Upper lobe of left lung (tissue), 6 donors: ENCODE measurements around the gene PRICKLE2. TPM values are rescaled to one million over a fixed set of nuclear protein-coding genes. Genes with fewer than 3 reads are reported as not detected.

Experiments
- ATAC-seq, 2 donors: fragments of 200-7000 bp; cut with Tn5 transposase; one replicate each; pipeline ENCODE4 v1.9.1; 2022; ENCODE audit warnings: mild to moderate bottlenecking in 2 of 2, moderate library complexity in 2 of 2; ENCODE audit not compliant: low FRiP score in 2 of 2
- DNase-seq, 2 donors: peaks; one replicate each; pipeline ENCODE4 v3.0.0-alpha.2; 2019 to 2020
- H3K27ac ChIP-seq, 4 donors: fragments of 200-600 bp; sonication (generic); one replicate each; pipeline ENCODE4 v1.5.1; 2016 to 2019
- H3K27me3 ChIP-seq, 4 donors: fragments of 200-600 bp; sonication (generic); one replicate each; pipeline ENCODE4 v1.5.1; 2017 to 2019
- H3K36me3 ChIP-seq, 4 donors: fragments of 200-600 bp; sonication (generic); one replicate each; pipeline ENCODE4 v1.5.1; 2016 to 2019
- H3K4me1 ChIP-seq, 4 donors: fragments of 200-600 bp; sonication (generic); one replicate each; pipeline ENCODE4 v1.5.1; 2018 to 2019
- H3K4me3 ChIP-seq, 4 donors: fragments of 200-600 bp; sonication (generic); one replicate each; pipeline ENCODE4 v1.5.1; 2017 to 2019; ENCODE audit warnings: mild to moderate bottlenecking in 2 of 4, moderate library complexity in 1 of 4
- H3K9me3 ChIP-seq, 4 donors: fragments of 200-600 bp; sonication (generic); one replicate each; pipeline ENCODE4 v1.5.1; 2018 to 2019
- EP300 ChIP-seq, 4 donors: sonication (generic); formaldehyde crosslinking; IDR thresholded peaks; one replicate each; pipeline ENCODE4 v1.5.1; 2017; ENCODE audit warnings: antibody characterized with exemption in 4 of 4, control low read depth in 2 of 4
- POLR2A ChIP-seq, 4 donors: fragments of 450-650 bp; IDR thresholded peaks; one replicate each; pipeline ENCODE4 v1.5.1; 2016 to 2017; ENCODE audit warnings: antibody characterized with exemption in 4 of 4, mild to moderate bottlenecking in 2 of 4
- POLR2AphosphoS5 ChIP-seq, 2 donors: sonication (generic); formaldehyde crosslinking; IDR thresholded peaks; one replicate each; pipeline ENCODE4 v1.5.1; 2017; ENCODE audit warnings: antibody characterized with exemption in 2 of 2
- WGBS, 2 donors: methylation state at CpG; one replicate each; pipeline ENCODE4 v1.1.5; 2017 to 2018; 5-methylcytosine and 5-hydroxymethylcytosine counted together
- total RNA-seq, 6 donors: library from RNA; depleted of rRNA in 4 of 6; stranded (reverse); fragments of >200 nt in 4 of 6; gene quantifications; one replicate each; pipeline versions ENCODE4 v1.1.0 to v1.2.1, GENCODE V29; 2016 to 2021
- TF ChIP-seq, protein P1 (sequence below), 6 experiments: fragments of 450-650 bp in 4 of 6; fragments of 200-600 bp in 2 of 6; sonication (generic) in 2 of 6; IDR thresholded peaks; one replicate each; pipeline ENCODE4 v1.5.1; 2016 to 2019; ENCODE audit warnings: antibody characterized with exemption in 6 of 6
- donor health status: DM: no; HTN: no; CAD: no; lungs with moderate emphysema.
- donor health status: DM: no; HTN: yes; CAD: no; lungs with severe emphysema.

PRICKLE2 gene
- total RNA-seq, 6 donors from 2014 or later = 28.3 to 68.9 (median 36.3) TPM

DNA sequence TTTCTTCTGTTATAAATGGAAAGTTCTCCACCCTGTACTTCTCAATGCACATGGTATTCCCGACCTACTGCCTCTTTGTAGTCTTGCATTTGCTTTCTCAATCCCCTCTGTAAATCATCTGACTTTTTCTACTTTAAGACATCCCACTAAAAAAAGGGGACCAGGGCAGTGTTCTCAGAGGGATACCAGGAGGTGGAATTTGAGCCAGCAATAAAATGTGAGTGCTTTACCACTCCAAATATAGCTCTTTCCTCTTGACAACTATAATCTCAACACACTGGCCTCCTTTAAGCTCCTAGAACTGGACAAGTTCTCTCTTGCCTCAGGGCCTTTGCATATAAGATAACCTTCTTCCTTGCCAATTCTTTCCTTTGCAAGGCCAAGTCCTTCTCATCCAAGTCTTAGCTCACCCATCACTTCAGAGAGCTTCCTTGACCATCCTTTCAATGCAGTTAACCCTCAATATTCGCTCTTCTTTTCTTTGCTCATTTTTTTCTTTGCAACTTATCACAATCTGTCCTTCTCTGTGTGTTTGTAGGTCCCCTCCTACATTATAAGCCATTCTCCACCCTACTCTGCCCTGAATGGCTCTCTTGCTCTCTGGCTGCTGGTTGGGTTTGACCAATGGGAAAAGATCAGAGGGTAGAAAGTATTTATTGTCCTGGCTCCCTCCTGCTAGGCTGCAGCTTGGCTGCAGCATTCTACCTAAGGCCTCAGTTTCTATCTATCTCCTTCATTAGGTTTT lies 93.4 kb downstream of the PRICKLE2 start:
- 77 to 87% methylated on average over 2 of the region's 2 CpGs for WGBS, 2 donors
- Histone ChIP-seq H3K4me3 (no peak overlapping the region), H3K4me1 (no peaks in the 10 kb centered on the region), H3K36me3 (peaks cover 0 to 15% (median 0%) of the 10 kb centered on the region in 4 donors), H3K27me3 (no peaks in the 10 kb centered on the region), H3K27ac (no peak overlapping the region), H3K9me3 (no peaks in the 10 kb centered on the region)
- TF ChIP-seq, protein P1, sequence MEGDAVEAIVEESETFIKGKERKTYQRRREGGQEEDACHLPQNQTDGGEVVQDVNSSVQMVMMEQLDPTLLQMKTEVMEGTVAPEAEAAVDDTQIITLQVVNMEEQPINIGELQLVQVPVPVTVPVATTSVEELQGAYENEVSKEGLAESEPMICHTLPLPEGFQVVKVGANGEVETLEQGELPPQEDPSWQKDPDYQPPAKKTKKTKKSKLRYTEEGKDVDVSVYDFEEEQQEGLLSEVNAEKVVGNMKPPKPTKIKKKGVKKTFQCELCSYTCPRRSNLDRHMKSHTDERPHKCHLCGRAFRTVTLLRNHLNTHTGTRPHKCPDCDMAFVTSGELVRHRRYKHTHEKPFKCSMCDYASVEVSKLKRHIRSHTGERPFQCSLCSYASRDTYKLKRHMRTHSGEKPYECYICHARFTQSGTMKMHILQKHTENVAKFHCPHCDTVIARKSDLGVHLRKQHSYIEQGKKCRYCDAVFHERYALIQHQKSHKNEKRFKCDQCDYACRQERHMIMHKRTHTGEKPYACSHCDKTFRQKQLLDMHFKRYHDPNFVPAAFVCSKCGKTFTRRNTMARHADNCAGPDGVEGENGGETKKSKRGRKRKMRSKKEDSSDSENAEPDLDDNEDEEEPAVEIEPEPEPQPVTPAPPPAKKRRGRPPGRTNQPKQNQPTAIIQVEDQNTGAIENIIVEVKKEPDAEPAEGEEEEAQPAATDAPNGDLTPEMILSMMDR (IDR thresholded peaks at IDR 0.05) = no peak
- TF ChIP-seq POLR2AphosphoS5 (IDR thresholded peaks at IDR 0.05) (no peak), EP300 (IDR thresholded peaks at IDR 0.05) (no peak), POLR2A (IDR thresholded peaks at IDR 0.05) (no peak)
- no peak for ATAC-seq
- DNase-seq = no peak

DNA sequence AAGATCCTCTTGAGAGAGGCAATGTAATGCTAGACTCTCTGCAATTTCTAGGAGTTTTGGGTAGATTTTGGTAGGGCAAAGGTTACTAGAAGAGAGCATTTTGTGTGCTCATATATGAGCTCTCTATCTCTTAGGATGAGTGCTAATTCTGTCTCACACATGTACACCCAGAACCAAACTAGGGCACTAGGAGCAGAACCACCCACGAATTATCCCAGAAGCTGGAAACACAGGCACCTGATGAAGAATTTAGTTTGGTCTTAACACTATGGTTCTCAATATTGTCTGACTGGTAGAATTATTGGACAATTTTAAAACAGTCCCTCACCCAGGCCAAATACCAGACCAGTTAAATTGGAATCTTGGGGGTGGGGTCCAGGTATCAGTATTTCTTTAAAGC lies 94.8 kb downstream of the PRICKLE2 start:
- H3K27me3 ChIP-seq = no peaks in the 10 kb centered on the region
- WGBS, 2 donors = 90 to 91% methylated on average over 1 of the region's 1 CpG
- no peaks in the 10 kb centered on the region for H3K9me3 ChIP-seq
- DNase-seq = no peak
- ATAC-seq = no peak
- peaks cover 0 to 18% (median 0%) of the 10 kb centered on the region in 4 donors for H3K36me3 ChIP-seq
- H3K27ac ChIP-seq = no peak overlapping the region
- H3K4me1 ChIP-seq = no peaks in the 10 kb centered on the region
- no peak for TF ChIP-seq EP300 (IDR thresholded peaks at IDR 0.05)
- TF ChIP-seq, protein P1 (IDR thresholded peaks at IDR 0.05) = no peak
- no peak for TF ChIP-seq POLR2A (IDR thresholded peaks at IDR 0.05)
- TF ChIP-seq POLR2AphosphoS5 (IDR thresholded peaks at IDR 0.05) = no peak
- no peak overlapping the region for H3K4me3 ChIP-seq

DNA sequence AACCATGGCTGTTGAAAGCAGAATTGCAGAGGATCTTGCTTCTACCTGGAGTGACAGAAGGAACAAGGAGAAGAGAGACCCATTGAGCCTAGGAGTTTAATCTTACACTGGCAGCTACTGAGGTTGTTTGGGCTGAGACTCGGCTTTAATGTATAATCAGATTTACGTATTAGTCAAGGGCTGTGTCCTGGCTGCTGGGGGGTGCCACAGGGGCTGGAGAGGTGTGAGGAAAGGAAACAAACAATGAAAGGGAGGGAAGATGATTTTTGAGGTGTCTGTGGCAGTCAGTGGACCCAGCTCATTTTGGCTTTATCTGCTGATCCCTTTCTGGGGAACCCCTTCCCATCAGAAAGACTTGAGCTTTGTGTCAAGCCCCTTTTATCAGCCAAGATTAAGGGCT lies 95.7 kb downstream of the PRICKLE2 start:
- H3K27me3 ChIP-seq = no peaks in the 10 kb centered on the region
- ATAC-seq = no peak
- no peaks in the 10 kb centered on the region for H3K9me3 ChIP-seq
- H3K4me1 ChIP-seq = no peaks in the 10 kb centered on the region
- 80 to 84% methylated on average over 2 of the region's 2 CpGs for WGBS, 2 donors
- peaks cover 0 to 13% (median 0%) of the 10 kb centered on the region in 4 donors for H3K36me3 ChIP-seq
- H3K27ac ChIP-seq = no peak overlapping the region
- DNase-seq = no peak
- no peak overlapping the region for H3K4me3 ChIP-seq
- TF ChIP-seq POLR2AphosphoS5 (IDR thresholded peaks at IDR 0.05) (no peak), EP300 (IDR thresholded peaks at IDR 0.05) (no peak), POLR2A (IDR thresholded peaks at IDR 0.05) (no peak)

DNA sequence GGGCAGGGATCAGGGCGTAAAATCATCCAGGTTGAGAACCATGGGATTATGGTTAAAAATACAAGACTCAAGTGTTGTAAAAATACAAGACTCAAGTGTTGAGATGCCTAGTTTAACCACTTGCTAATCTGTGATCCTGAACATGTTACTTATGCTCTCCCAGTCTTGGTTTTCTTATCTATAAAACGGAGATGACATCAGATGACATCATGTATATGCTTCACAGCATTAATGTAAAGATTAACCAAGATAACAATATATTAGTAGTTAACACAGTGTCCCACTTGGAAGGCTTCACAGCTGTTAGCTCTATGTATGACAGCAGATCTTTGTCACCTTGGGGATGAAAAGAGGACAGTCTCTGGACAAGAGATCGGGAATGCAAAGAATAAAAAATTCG lies 96.2 kb downstream of the PRICKLE2 start:
- no peak overlapping the region for H3K27ac ChIP-seq
- no peaks in the 10 kb centered on the region for H3K27me3 ChIP-seq
- no peak for ATAC-seq
- H3K36me3 ChIP-seq = peaks cover 0 to 13% (median 0%) of the 10 kb centered on the region in 4 donors
- no peak for DNase-seq
- WGBS, 2 donors = 56 to 81% methylated on average over 4 of the region's 4 CpGs
- TF ChIP-seq, protein P1 (IDR thresholded peaks at IDR 0.05) = no peak
- TF ChIP-seq POLR2A (IDR thresholded peaks at IDR 0.05) (no peak), EP300 (IDR thresholded peaks at IDR 0.05) (no peak), POLR2AphosphoS5 (IDR thresholded peaks at IDR 0.05) (no peak)
- no peaks in the 10 kb centered on the region for H3K4me1 ChIP-seq
- H3K4me3 ChIP-seq = no peak overlapping the region
- H3K9me3 ChIP-seq = no peaks in the 10 kb centered on the region

DNA sequence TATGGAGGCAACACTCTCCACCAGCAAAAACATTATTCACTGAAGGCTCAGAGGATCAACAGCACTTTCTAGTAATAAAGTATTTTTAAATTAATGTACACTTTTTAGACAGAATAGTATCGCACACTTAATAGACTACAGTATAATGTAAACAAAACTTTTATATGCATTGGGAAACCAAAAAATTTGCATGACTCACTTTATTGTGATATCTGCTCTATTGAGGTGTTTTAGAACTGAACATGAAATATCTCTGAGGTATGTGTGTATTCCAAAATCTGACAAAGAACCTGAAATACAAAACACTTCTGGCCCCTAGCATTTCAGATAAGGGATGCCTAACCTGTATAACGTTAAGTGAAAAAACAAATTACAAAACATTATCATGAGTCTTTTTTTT lies 99.7 kb downstream of the PRICKLE2 start:
- Histone ChIP-seq H3K4me3 (no peak overlapping the region), H3K9me3 (no peaks in the 10 kb centered on the region), H3K36me3 (peaks cover 0 to 13% (median 0%) of the 10 kb centered on the region in 4 donors), H3K4me1 (peaks cover 0 to 5% (median 0%) of the 10 kb centered on the region in 4 donors), H3K27ac (no peak overlapping the region), H3K27me3 (no peaks in the 10 kb centered on the region)
- TF ChIP-seq EP300 (IDR thresholded peaks at IDR 0.05) (no peak), POLR2A (IDR thresholded peaks at IDR 0.05) (no peak), POLR2AphosphoS5 (IDR thresholded peaks at IDR 0.05) (no peak)
- TF ChIP-seq, protein P1 (IDR thresholded peaks at IDR 0.05) = no peak
- ATAC-seq (no peak), DNase-seq (no peak)
- 44 to 60% methylated on average over 2 of the region's 2 CpGs for WGBS, 2 donors
